B cell (primary cell): Measurements from ENCODE around the gene HSD11B2. TPM values are rescaled to one million over a fixed set of nuclear protein-coding genes. Genes with fewer than 3 reads are reported as not detected.

Experiments
- ATAC-seq: fragments of 200-7000 bp; cut with Tn5 transposase; one replicate; pipeline ENCODE4 v1.10.0; 2021; ENCODE audit warnings: low read depth, mild to moderate bottlenecking, moderate number of reproducible peaks, moderate library complexity
- CTCF ChIA-PET: fragments of 350-600 bp; sonication (Branson Sonifier 250); formaldehyde crosslinking; loops from one replicate; lab custom pipeline; 2021; ENCODE audit warnings: antibody characterized with exemption, inconsistent platforms; lab: Charles Lee
- POLR2A ChIA-PET: fragments of 350-600 bp; sonication (Branson Sonifier 250); formaldehyde crosslinking; loops from one replicate; lab custom pipeline; 2021; ENCODE audit warnings: antibody characterized with exemption; lab: Charles Lee
- DNase-seq: peaks from one replicate; pipeline ENCODE4 v3.0.0; 2013
- H2AFZ ChIP-seq: 2 replicates; pipeline ENCODE4 v1.6.1; 2012; ENCODE audit warnings: mild to moderate bottlenecking, low read depth, low read length; ENCODE audit not compliant: insufficient read depth, poor library complexity, severe bottlenecking
- H3K27ac ChIP-seq, 2 donors: 1 replicate in 1 of 2; 2 replicates in 1 of 2; pipeline ENCODE4 v1.5.1; 2012 to 2013; ENCODE audit warnings: low read length in 2 of 2, mild to moderate bottlenecking in 2 of 2, moderate library complexity in 1 of 2
- H3K27me3 ChIP-seq, 4 experiments: fragments of 200-600 bp in 1 of 4; sonication (generic) in 1 of 4; replicated peaks in 1 of 4; 1 replicate in 2 of 4; 2 replicates in 2 of 4; pipeline versions ENCODE4 v1.6.1 to v1.7.0; 2013 to 2016; ENCODE audit warnings: low read length in 3 of 4, mild to moderate bottlenecking in 2 of 4, mixed read lengths in 1 of 4, moderate library complexity in 1 of 4; ENCODE audit not compliant: insufficient read depth in 4 of 4, control insufficient read depth in 3 of 4; ENCODE audit errors: control extremely low read depth in 1 of 4
- H3K36me3 ChIP-seq, 2 experiments: replicated peaks in 1 of 2; 1 replicate in 1 of 2; 2 replicates in 1 of 2; pipeline versions ENCODE4 v1.6.1 to v1.7.1; 2013; ENCODE audit warnings: low read length in 1 of 2; ENCODE audit not compliant: insufficient read depth in 2 of 2, control insufficient read depth in 1 of 2; ENCODE audit errors: control extremely low read depth in 1 of 2, extremely low read depth in 1 of 2
- H3K4me1 ChIP-seq, 2 donors: fragments of 200-600 bp in 1 of 2; sonication (generic) in 1 of 2; 1 replicate in 1 of 2; 2 replicates in 1 of 2; pipeline versions ENCODE4 v1.5.1 to v1.6.1; 2013 to 2017; ENCODE audit warnings: low read length in 2 of 2; ENCODE audit not compliant: control insufficient read depth in 2 of 2, insufficient read depth in 2 of 2
- H3K4me2 ChIP-seq: replicated peaks from 2 replicates; pipeline ENCODE3; 2012; ENCODE audit warnings: mild to moderate bottlenecking, low read depth, low read length; ENCODE audit not compliant: poor library complexity, severe bottlenecking
- H3K4me3 ChIP-seq, 5 experiments: fragments of 200-600 bp in 1 of 5; sonication (generic) in 1 of 5; 1 replicate in 3 of 5; 2 replicates in 2 of 5; pipeline versions ENCODE4 v1.5.1 to v1.7.0; 2011 to 2016; ENCODE audit warnings: low read length in 4 of 5, mild to moderate bottlenecking in 4 of 5, low read depth in 2 of 5, control low read depth in 1 of 5, moderate library complexity in 1 of 5; ENCODE audit not compliant: insufficient read depth in 1 of 5; ENCODE audit errors: control extremely low read depth in 1 of 5, extremely low read depth in 1 of 5
- H3K79me2 ChIP-seq: fragments of 200-600 bp; sonication (generic); one replicate; pipeline ENCODE4 v1.6.0; 2016; ENCODE audit warnings: low read length; ENCODE audit not compliant: control insufficient read depth, insufficient read depth
- H3K9ac ChIP-seq: fragments of 200-600 bp; sonication (generic); 2 replicates; pipeline ENCODE4 v1.6.1; 2017; ENCODE audit warnings: mild to moderate bottlenecking, low read length, moderate library complexity
- H3K9me3 ChIP-seq, 3 donors: one replicate each; pipeline versions ENCODE4 v1.6.1 to v1.7.1; 2013; ENCODE audit warnings: low read length in 2 of 3; ENCODE audit not compliant: control insufficient read depth in 2 of 3, insufficient read depth in 1 of 3; ENCODE audit errors: control extremely low read depth in 1 of 3
- H4K20me1 ChIP-seq: 2 replicates; pipeline ENCODE4 v1.6.0; 2012; ENCODE audit warnings: mild to moderate bottlenecking, low read length; ENCODE audit not compliant: insufficient read depth, control insufficient read depth, poor library complexity, severe bottlenecking
- H3K27ac Mint-ChIP-seq: one replicate; pipeline ENCODE4 v1.8.0; 2021; ENCODE audit warnings: mixed read lengths
- H3K27me3 Mint-ChIP-seq: one replicate; pipeline ENCODE4 v1.8.0; 2021; ENCODE audit warnings: mixed read lengths
- H3K4me1 Mint-ChIP-seq: one replicate; pipeline ENCODE4 v1.8.0; 2021; ENCODE audit warnings: mixed read lengths
- H3K4me3 Mint-ChIP-seq: one replicate; pipeline ENCODE4 v1.8.0; 2021; ENCODE audit warnings: mixed read lengths
- H3K9me3 Mint-ChIP-seq: one replicate; pipeline ENCODE4 v1.8.0; 2022; ENCODE audit warnings: mixed read lengths; ENCODE audit not compliant: insufficient read depth
- EZH2 ChIP-seq: IDR thresholded peaks from 2 replicates; pipeline ENCODE4 v1.6.1; 2012; ENCODE audit warnings: borderline replicate concordance, low read depth, mild to moderate bottlenecking, moderate library complexity, low read length; ENCODE audit not compliant: insufficient read depth, poor library complexity, severe bottlenecking
- WGBS: methylation state at CpG from one replicate; pipeline ENCODE4 v1.1.5; 2013; ENCODE audit warnings: missing lambda C conversion rate; ENCODE audit not compliant: insufficient coverage; 5-methylcytosine and 5-hydroxymethylcytosine counted together
- intact Hi-C: fragments of 100-400 bp; cut with micrococcal nuclease; formaldehyde crosslinking; loops from one replicate; pipeline ENCODE4 v1.10.0; 2022
- polyA plus RNA-seq: library from polyadenylated mRNA; depleted of rRNA; stranded (reverse); fragments of >200 nt; gene quantifications from 2 replicates; pipeline ENCODE4 v1.2.3, GENCODE V29; 2012
- total RNA-seq, 2 donors: library from RNA; stranded (reverse); fragments of 120-200 nt in 1 of 2; gene quantifications; 1 replicate in 1 of 2; 2 replicates in 1 of 2; pipeline versions ENCODE4 v1.2.3 to v1.2.4, GENCODE V29; 2013 to 2022
- TF ChIP-seq, protein P1 (sequence below): fragments of 200-600 bp; IDR thresholded peaks from one replicate; pipeline ENCODE4 v1.8.0; 2022; ENCODE audit warnings: antibody characterized with exemption, mild to moderate bottlenecking

The HSD11B2 gene
- total and polyA plus RNA-seq, 2 donors (not counting 1 experiment from before 2014, with no cell fraction given): 0.09 TPM; not detected in 1

DNA sequence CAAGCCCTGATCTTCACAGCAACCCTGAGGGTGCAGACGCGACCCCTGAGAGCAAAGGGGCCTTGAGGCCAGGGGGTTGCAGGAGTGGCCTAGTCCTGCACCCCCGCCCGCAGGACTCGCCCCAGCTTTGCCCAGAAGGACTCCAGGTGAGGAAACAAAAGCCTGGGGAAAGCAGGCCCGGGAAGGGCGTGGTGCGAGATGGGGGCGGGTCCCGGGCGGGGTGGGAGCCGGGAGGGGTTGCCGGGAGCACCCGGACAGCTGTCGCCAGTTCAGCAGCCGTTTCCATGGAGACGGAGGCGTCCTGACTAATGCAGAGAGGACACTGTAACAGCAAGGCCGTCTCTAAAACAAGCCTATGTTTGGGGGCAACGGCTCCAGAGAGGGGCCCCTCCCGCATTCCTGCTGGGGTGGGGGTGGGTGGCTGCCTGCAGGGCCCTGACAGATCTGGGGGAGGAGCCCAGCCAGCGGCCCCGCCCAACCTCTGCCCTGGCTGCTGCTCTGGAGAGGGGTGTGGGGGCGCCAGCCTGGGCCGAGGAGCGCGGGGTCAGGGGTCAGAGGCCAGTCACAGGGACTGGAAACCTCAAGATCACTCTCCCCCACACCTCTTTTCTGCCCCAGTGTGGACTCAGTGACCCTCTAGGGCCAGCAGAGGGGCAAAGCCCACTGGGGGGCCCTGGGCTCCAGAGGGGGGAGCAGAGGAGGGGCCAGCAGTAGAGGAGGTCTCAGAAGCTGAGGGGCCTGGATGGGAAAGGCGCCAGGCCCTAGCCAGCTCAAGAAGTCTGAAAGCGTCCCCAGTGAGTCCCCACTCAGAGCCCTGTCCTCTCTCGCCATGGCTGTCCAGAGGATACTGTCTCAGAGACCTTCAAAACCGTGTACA is 34.5 kb upstream of the HSD11B2 start:
- Mint-ChIP-seq H3K4me1 (peaks cover 17% of the 10 kb centered on the region), H3K27me3 (peaks cover 27% of the 10 kb centered on the region), H3K4me3 (no peak overlapping the region), H3K9me3 (no peaks in the 10 kb centered on the region), H3K27ac (no peak overlapping the region)
- no peaks in the 10 kb centered on the region for H4K20me1 ChIP-seq
- H3K36me3 ChIP-seq: no peaks in the 10 kb centered on the region
- no peak for TF ChIP-seq EZH2
- TF ChIP-seq, protein P1, sequence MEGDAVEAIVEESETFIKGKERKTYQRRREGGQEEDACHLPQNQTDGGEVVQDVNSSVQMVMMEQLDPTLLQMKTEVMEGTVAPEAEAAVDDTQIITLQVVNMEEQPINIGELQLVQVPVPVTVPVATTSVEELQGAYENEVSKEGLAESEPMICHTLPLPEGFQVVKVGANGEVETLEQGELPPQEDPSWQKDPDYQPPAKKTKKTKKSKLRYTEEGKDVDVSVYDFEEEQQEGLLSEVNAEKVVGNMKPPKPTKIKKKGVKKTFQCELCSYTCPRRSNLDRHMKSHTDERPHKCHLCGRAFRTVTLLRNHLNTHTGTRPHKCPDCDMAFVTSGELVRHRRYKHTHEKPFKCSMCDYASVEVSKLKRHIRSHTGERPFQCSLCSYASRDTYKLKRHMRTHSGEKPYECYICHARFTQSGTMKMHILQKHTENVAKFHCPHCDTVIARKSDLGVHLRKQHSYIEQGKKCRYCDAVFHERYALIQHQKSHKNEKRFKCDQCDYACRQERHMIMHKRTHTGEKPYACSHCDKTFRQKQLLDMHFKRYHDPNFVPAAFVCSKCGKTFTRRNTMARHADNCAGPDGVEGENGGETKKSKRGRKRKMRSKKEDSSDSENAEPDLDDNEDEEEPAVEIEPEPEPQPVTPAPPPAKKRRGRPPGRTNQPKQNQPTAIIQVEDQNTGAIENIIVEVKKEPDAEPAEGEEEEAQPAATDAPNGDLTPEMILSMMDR: no peak
- peaks cover 28 to 30% of the 10 kb centered on the region in 2 donors for H3K4me1 ChIP-seq
- intact Hi-C loops: loop anchor here (10.0 kb wide), 1 partner anchor 52 kb away; no protein-coding TSS in a partner anchor
- H3K9me3 ChIP-seq: peaks cover 0 to 18% (median 0%) of the 10 kb centered on the region in 3 donors
- ChIA-PET CTCF (interaction anchor here (1.0 kb wide), 1 partner anchor 136 kb away, joined by 3 read pairs; no protein-coding TSS in a partner anchor), POLR2A (interaction anchor here (0.6 kb wide), 1 partner anchor 38 kb away, joined by 5 read pairs; no protein-coding TSS in a partner anchor)
- H2AFZ ChIP-seq: no peak overlapping the region
- no peak overlapping the region for H3K4me2 ChIP-seq
- H3K4me3 ChIP-seq: no peak overlapping the region
- WGBS: 77% methylated on average over 28 of the region's 31 CpGs
- H3K9ac ChIP-seq: no peak overlapping the region
- ATAC-seq (no peak), DNase-seq (no peak)
- no peak overlapping the region for H3K27ac ChIP-seq
- peaks cover 0 to 55% (median 31%) of the 10 kb centered on the region in 4 experiments for H3K27me3 ChIP-seq
- no peaks in the 10 kb centered on the region for H3K79me2 ChIP-seq
